Uterus (tissue), 4 donors: ENCODE data around the gene ASPSCR1. TPM values are rescaled to one million over a fixed set of nuclear protein-coding genes. Genes with fewer than 3 reads are reported as not detected.

Experiments
- DNase-seq, 2 donors: peaks; one replicate each; pipeline ENCODE4 v3.0.0-alpha.2; 2019 to 2020
- H3K27ac ChIP-seq, 2 donors: fragments of 200-600 bp; sonication (generic); 1 replicate in 1 of 2; 2 replicates in 1 of 2; pipeline ENCODE4 v1.5.1; 2016 to 2018
- H3K27me3 ChIP-seq, 2 donors: fragments of 200-600 bp; sonication (generic); one replicate each; pipeline ENCODE4 v1.5.1; 2018 to 2019; ENCODE audit warnings: control low read depth in 1 of 2
- H3K36me3 ChIP-seq, 2 donors: fragments of 200-600 bp; sonication (generic); one replicate each; pipeline ENCODE4 v1.5.1; 2019; ENCODE audit warnings: control low read depth in 1 of 2
- H3K4me1 ChIP-seq, 2 donors: fragments of 200-600 bp; sonication (generic); one replicate each; pipeline ENCODE4 v1.5.1; 2018 to 2019; ENCODE audit warnings: control low read depth in 1 of 2
- H3K4me3 ChIP-seq, 2 donors: fragments of 200-600 bp; sonication (generic); 1 replicate in 1 of 2; 2 replicates in 1 of 2; pipeline ENCODE4 v1.5.1; 2018 to 2019; ENCODE audit warnings: mild to moderate bottlenecking in 1 of 2
- H3K9me3 ChIP-seq, 2 donors: fragments of 200-600 bp; sonication (generic); one replicate each; pipeline ENCODE4 v1.5.1; 2019; ENCODE audit warnings: control low read depth in 1 of 2
- CTCF ChIP-seq, 4 experiments: fragments of 200-600 bp in 2 of 4; fragments of 450-650 bp in 2 of 4; sonication (generic) in 2 of 4; IDR thresholded peaks; one replicate each; pipeline ENCODE4 v1.5.1; 2016 to 2019; ENCODE audit warnings: antibody characterized with exemption in 4 of 4, mild to moderate bottlenecking in 2 of 4, moderate library complexity in 1 of 4
- POLR2A ChIP-seq, 2 donors: fragments of 450-650 bp; IDR thresholded peaks; one replicate each; pipeline ENCODE4 v1.6.1; 2016; ENCODE audit warnings: antibody characterized with exemption in 2 of 2, mild to moderate bottlenecking in 1 of 2, moderate library complexity in 1 of 2
- intact Hi-C: fragments of 100-400 bp; cut with DNase I; formaldehyde crosslinking; loops from one replicate; pipeline ENCODE4 v1.15.1; 2023; ENCODE audit warnings: low total_unique reads
- total RNA-seq, 4 donors: library from RNA; depleted of rRNA in 3 of 4; stranded (reverse); fragments of >200 nt in 3 of 4; gene quantifications; one replicate each; pipeline versions ENCODE4 v1.1.0 to v1.2.4, GENCODE V29; 2014 to 2023
- donor health status: DM: yes; HTN: yes; CAD: no.

The ASPSCR1 gene
- total RNA-seq, 4 donors from 2014 or later, result 3.5 to 34.2 (median 13.6) TPM

GRCh38 chr17:82065193-82065637, 87.8 kb downstream of the ASPSCR1 start:
- no peaks in the 10 kb centered on the region for H3K27me3 ChIP-seq
- no peak for TF ChIP-seq CTCF (IDR thresholded peaks at IDR 0.05)
- no peak for TF ChIP-seq POLR2A (IDR thresholded peaks at IDR 0.05)
- intact Hi-C loops, result no loop called here
- H3K36me3 ChIP-seq, result no peaks in the 10 kb centered on the region
- no peak for DNase-seq
- no peaks in the 10 kb centered on the region for H3K9me3 ChIP-seq
- H3K4me3 ChIP-seq, result peak overlapping the region; percentile 69 to 75
- H3K27ac ChIP-seq, result peak overlapping the region; percentile 88 to 92
- H3K4me1 ChIP-seq, result peaks cover 0 to 10% of the 10 kb centered on the region in 2 donors

- TF ChIP-seq CTCF (IDR thresholded peaks at IDR 0.05) (peak in 2 of 4 experiments; percentile 40 to 43), POLR2A (IDR thresholded peaks at IDR 0.05) (peak; percentile 27 to 55)
- intact Hi-C loops, result no loop called here
Observed at GRCh38 chr17:82065638-82066303, 88.3 kb downstream of the ASPSCR1 start, which contains the start of gene DUS1L. Gene DUS1L, minus strand, starts transcription at chr17:82065804. Its CDS starts 745 bp downstream, at chr17:82065059.

More at GRCh38 chr17:82065638-82066303, 88.3 kb downstream of the ASPSCR1 start, which contains the start of gene DUS1L:
- peak within 1 kb of the TSS; percentile 88 to 92 for H3K27ac ChIP-seq
- no peaks in the 10 kb centered on the region for H3K36me3 ChIP-seq
- H3K4me3 ChIP-seq, result peak within 1 kb of the TSS; percentile 69 to 75
- peak; percentile 54 to 62 for DNase-seq
- no peaks in the 10 kb centered on the region for H3K27me3 ChIP-seq
- H3K4me1 ChIP-seq, result peaks cover 0 to 10% of the 10 kb centered on the region in 2 donors
- no peaks in the 10 kb centered on the region for H3K9me3 ChIP-seq

Other genes with a start within 250 kb of the ASPSCR1 start
- gene GCGR, start 173.5 kb upstream of the ASPSCR1 start, total RNA-seq, result not detected
- 10 to 100 TPM; 30.5 to 92.6 (median 61.3) TPM for gene MCRIP1, start 144.3 kb upstream of the ASPSCR1 start, total RNA-seq
- gene PPP1R27, start 142.6 kb upstream of the ASPSCR1 start, total RNA-seq, result 1 to 10 TPM in 1 of 4 donors, not detected in 3; 1.6 TPM
- gene P4HB, start 117.1 kb upstream of the ASPSCR1 start, total RNA-seq, result 100 to 1,000 TPM; 199 to 504 (median 304) TPM
- 100 to 1,000 TPM in 1 of 4 donors, 10 to 100 TPM in 3; 31.2 to 350 (median 55.1) TPM for gene ARHGDIA, start 106.3 kb upstream of the ASPSCR1 start, total RNA-seq
- 10 to 100 TPM in 3 of 4 donors, 1 to 10 TPM in 1; 3.2 to 82.1 (median 34.5) TPM for gene ALYREF, start 86.0 kb upstream of the ASPSCR1 start, total RNA-seq
- gene ANAPC11, start 85.9 kb upstream of the ASPSCR1 start, total RNA-seq, result 10 to 100 TPM; 45.9 to 72.6 (median 61.5) TPM
- 1 to 10 TPM in 2 of 4 donors, not detected in 2; 2.0 to 2.1 TPM for gene NPB, start 75.4 kb upstream of the ASPSCR1 start, total RNA-seq
- 10 to 100 TPM in 3 of 4 donors, 1 to 10 TPM in 1; 4.1 to 27.7 (median 18.8) TPM for gene PCYT2, start 66.2 kb upstream of the ASPSCR1 start, total RNA-seq
- gene SIRT7, start 59.5 kb upstream of the ASPSCR1 start, total RNA-seq, result 10 to 100 TPM in 3 of 4 donors, under 1 TPM in 1; 0.77 to 87.1 (median 14.6) TPM
- gene MAFG, start 49.9 kb upstream of the ASPSCR1 start, total RNA-seq, result 10 to 100 TPM in 3 of 4 donors, 1 to 10 TPM in 1; 9.7 to 23.1 (median 12.7) TPM
- gene PYCR1, start 40.3 kb upstream of the ASPSCR1 start, total RNA-seq, result 10 to 100 TPM in 2 of 4 donors, 1 to 10 TPM in 2; 4.2 to 81.5 (median 8.1) TPM
- gene MYADML2, start 30.4 kb upstream of the ASPSCR1 start, total RNA-seq, result not detected
- 1 to 10 TPM in 1 of 4 donors, not detected in 3; 5.0 TPM for gene NOTUM, start 16.4 kb upstream of the ASPSCR1 start, total RNA-seq
- 100 to 1,000 TPM in 1 of 4 donors, 10 to 100 TPM in 3; 26.7 to 212 (median 49.8) TPM for gene CENPX, start 45.2 kb downstream of the ASPSCR1 start, total RNA-seq
- gene LRRC45, start 45.7 kb downstream of the ASPSCR1 start, total RNA-seq, result 10 to 100 TPM in 1 of 4 donors, 1 to 10 TPM in 2, under 1 TPM in 1; 0.29 to 14.2 (median 5.3) TPM
- 1 to 10 TPM in 1 of 4 donors, under 1 TPM in 1, not detected in 2; 0.91 to 8.4 TPM for gene RAC3, start 54.0 kb downstream of the ASPSCR1 start, total RNA-seq
- 100 to 1,000 TPM in 1 of 4 donors, 10 to 100 TPM in 3; 23.8 to 125 (median 67.5) TPM for gene DCXR, start 60.1 kb downstream of the ASPSCR1 start, total RNA-seq
- 10 to 100 TPM; 11.8 to 33.7 (median 23.3) TPM for gene RFNG, start 74.2 kb downstream of the ASPSCR1 start, total RNA-seq
- gene GPS1, start 74.3 kb downstream of the ASPSCR1 start, total RNA-seq, result 100 to 1,000 TPM in 1 of 4 donors, 10 to 100 TPM in 3; 76.0 to 326 (median 85.6) TPM
- gene DUS1L, start 88.2 kb downstream of the ASPSCR1 start, total RNA-seq, result 10 to 100 TPM; 30.2 to 70.6 (median 46.5) TPM
- gene FASN, start 120.6 kb downstream of the ASPSCR1 start, total RNA-seq, result 10 to 100 TPM in 2 of 4 donors, 1 to 10 TPM in 2; 5.3 to 59.4 (median 23.4) TPM
- 10 to 100 TPM in 2 of 4 donors, 1 to 10 TPM in 2; 4.4 to 88.2 (median 17.6) TPM for gene CCDC57, start 235.2 kb downstream of the ASPSCR1 start, total RNA-seq